HCT116 (cell line): ENCODE data around the gene SCFD1. TPM values are rescaled to one million over a fixed set of nuclear protein-coding genes. Genes with fewer than 3 reads are reported as not detected.

Source experiments
- ATAC-seq: fragments of 200-7000 bp; cut with Tn5 transposase; 2 replicates; pipeline ENCODE4 v1.9.1; 2020; ENCODE audit warnings: mild to moderate bottlenecking, moderate library complexity
- BruUV-seq: library from RNA; stranded (reverse); fragments of 400-500 nt; replicated peaks from 2 replicates; lab custom pipeline; 2021; lab: Mats Ljungman, UMichigan
- CTCF ChIA-PET: fragments of 300-600 bp; sonication (Branson Sonifier 250); formaldehyde crosslinking; loops from one replicate; lab custom pipeline; 2021; ENCODE audit warnings: antibody characterized with exemption; lab: Charles Lee
- POLR2A ChIA-PET: fragments of 300-600, 350-600 bp; sonication (Branson Sonifier 250); formaldehyde crosslinking; loops from one replicate; lab custom pipeline; 2021; ENCODE audit warnings: antibody characterized with exemption; lab: Charles Lee
- RAD21 ChIA-PET, 2 experiments: fragments of 300-600 bp; sonication (Branson Sonifier 250); formaldehyde crosslinking; loops; one replicate each; lab custom pipeline; 2023; ENCODE audit warnings: low total read pairs in 2 of 2; ENCODE audit not compliant: uncharacterized antibody in 2 of 2, unreplicated experiment in 2 of 2, low non-redundant PET in 1 of 2; lab: Charles Lee
- DNase-seq: peaks from one replicate; pipeline ENCODE4 v3.0.0-alpha.2; 2010; ENCODE audit warnings: low read depth, low spot score
- H2AFZ ChIP-seq: fragments of 200-600 bp; shearing (Covaris generic), sonication (generic); 2 replicates; pipeline ENCODE4 v1.6.1; 2017; ENCODE audit warnings: low read depth, mixed run types, mixed read lengths, antibody characterized with exemption, low read length; ENCODE audit not compliant: poor library complexity, severe bottlenecking
- H3K27ac ChIP-seq: 2 replicates; pipeline ENCODE4 v1.5.1; 2012; ENCODE audit warnings: low read depth, low read length
- H3K27me3 ChIP-seq: fragments of 200-600 bp; sonication (generic); 2 replicates; pipeline ENCODE4 v1.6.1; 2016; ENCODE audit warnings: mixed run types, low read length, mixed read lengths; ENCODE audit not compliant: insufficient read depth
- H3K36me3 ChIP-seq, 2 experiments: fragments of 200-500 bp in 1 of 2; fragments of 200-600 bp in 1 of 2; sonication (Bioruptor generic) in 1 of 2; sonication (generic) in 1 of 2; 2 replicates each; pipeline versions ENCODE4 v1.5.1 to v1.6.1; 2014 to 2016; ENCODE audit warnings: low read length in 2 of 2, inconsistent platforms in 1 of 2, mixed read lengths in 1 of 2, mixed run types in 1 of 2; ENCODE audit not compliant: insufficient read depth in 2 of 2, control insufficient read depth in 1 of 2
- H3K4me1 ChIP-seq, 2 experiments: fragments of 200-600 bp in 1 of 2; sonication (generic) in 1 of 2; 2 replicates each; pipeline versions ENCODE4 v1.5.1 to v1.6.1; 2012 to 2017; ENCODE audit warnings: low read length in 2 of 2, inconsistent platforms in 1 of 2, mild to moderate bottlenecking in 1 of 2, mixed read lengths in 1 of 2, mixed run types in 1 of 2, moderate library complexity in 1 of 2; ENCODE audit not compliant: insufficient read depth in 2 of 2, control insufficient read depth in 1 of 2
- H3K4me2 ChIP-seq: fragments of 200-600 bp; sonication (generic); 2 replicates; pipeline ENCODE4 v1.6.1; 2017; ENCODE audit warnings: mixed run types, low read length, mixed read lengths
- H3K4me3 ChIP-seq, 2 experiments: fragments of 200-600 bp in 1 of 2; sonication (generic) in 1 of 2; replicated peaks in 1 of 2; 2 replicates each; pipeline ENCODE4 v1.5.1; 2011 to 2016; ENCODE audit warnings: low read length in 2 of 2, control low read depth in 1 of 2, low read depth in 1 of 2, mild to moderate bottlenecking in 1 of 2, mixed read lengths in 1 of 2, mixed run types in 1 of 2
- H3K79me2 ChIP-seq: fragments of 200-600 bp; sonication (generic); 2 replicates; pipeline ENCODE4 v1.6.1; 2017; ENCODE audit warnings: mild to moderate bottlenecking, mixed run types, low read length, moderate library complexity, mixed read lengths; ENCODE audit not compliant: insufficient read depth
- H3K9ac ChIP-seq: fragments of 200-600 bp; sonication (generic); 2 replicates; pipeline ENCODE4 v1.6.1; 2016; ENCODE audit warnings: low read length, mixed read lengths
- H3K9me2 ChIP-seq: fragments of 200-600 bp; sonication (generic), shearing (Covaris generic); 2 replicates; pipeline ENCODE4 v1.6.1; 2017; ENCODE audit warnings: mixed run types, mild to moderate bottlenecking, moderate library complexity; ENCODE audit not compliant: insufficient read depth
- H3K9me3 ChIP-seq, 2 experiments: fragments of 200-500 bp in 1 of 2; fragments of 200-600 bp in 1 of 2; sonication (Bioruptor generic) in 1 of 2; sonication (generic) in 1 of 2; 2 replicates each; pipeline ENCODE4 v1.6.1; 2014 to 2017; ENCODE audit warnings: low read length in 2 of 2, mixed read lengths in 2 of 2, inconsistent platforms in 1 of 2, low read depth in 1 of 2, mild to moderate bottlenecking in 1 of 2, mixed run types in 1 of 2, moderate library complexity in 1 of 2; ENCODE audit not compliant: control insufficient read depth in 1 of 2, insufficient read depth in 1 of 2
- H4K20me1 ChIP-seq: fragments of 200-600 bp; sonication (generic), shearing (Covaris generic); 2 replicates; pipeline ENCODE4 v1.6.1; 2017; ENCODE audit warnings: mixed run types, mild to moderate bottlenecking, moderate library complexity; ENCODE audit not compliant: insufficient read depth
- CBX3 ChIP-seq: IDR thresholded peaks from 2 replicates; pipeline ENCODE4 v1.6.1; 2012; ENCODE audit warnings: low read depth
- CEBPB ChIP-seq: IDR thresholded peaks from 2 replicates; pipeline ENCODE4 v1.6.1; 2012; ENCODE audit warnings: low read depth
- CTCF ChIP-seq, 3 experiments: fragments of 200-600 bp in 1 of 3; sonication (generic) in 1 of 3; IDR thresholded peaks in 2 of 3; conservative IDR thresholded peaks in 1 of 3; 2 replicates each; pipeline ENCODE4 v1.5.1; 2012 to 2017; ENCODE audit warnings: low read depth in 2 of 3, low read length in 2 of 3, antibody characterized with exemption in 1 of 3, borderline replicate concordance in 1 of 3, control low read depth in 1 of 3, mild to moderate bottlenecking in 1 of 3, mixed read lengths in 1 of 3, mixed run types in 1 of 3, moderate library complexity in 1 of 3; ENCODE audit not compliant: insufficient read depth in 1 of 3
- EGR1 ChIP-seq: IDR thresholded peaks from 2 replicates; pipeline ENCODE4 v1.6.1; 2012; ENCODE audit warnings: low read depth
- ELF1 ChIP-seq: IDR thresholded peaks from 2 replicates; pipeline ENCODE4 v1.6.1; 2012; ENCODE audit warnings: low read depth, borderline replicate concordance
- EZH2 ChIP-seq: fragments of 200-600 bp; sonication (generic); IDR thresholded peaks from 2 replicates; pipeline ENCODE4 v1.6.1; 2017; ENCODE audit warnings: antibody characterized with exemption, mixed run types
- EZH2phosphoT487 ChIP-seq: fragments of 200-600 bp; IDR thresholded peaks from 2 replicates; pipeline ENCODE4 v1.6.1; 2018; ENCODE audit warnings: antibody characterized with exemption, borderline replicate concordance
- FOSL1 ChIP-seq: IDR thresholded peaks from 2 replicates; pipeline ENCODE4 v1.6.1; 2012; ENCODE audit warnings: low read depth
- MAX ChIP-seq: IDR thresholded peaks from 2 replicates; pipeline ENCODE4 v1.6.1; 2012
- POLR2A ChIP-seq: IDR thresholded peaks from 2 replicates; pipeline ENCODE4 v1.7.0; 2011; ENCODE audit warnings: borderline replicate concordance; ENCODE audit not compliant: insufficient read depth, insufficient read length; ENCODE audit errors: extremely low read depth
- POLR2AphosphoS5 ChIP-seq: IDR thresholded peaks from 2 replicates; pipeline ENCODE4 v1.6.1; 2011; ENCODE audit warnings: mild to moderate bottlenecking, low read depth, low read length, moderate library complexity
- REST ChIP-seq: IDR thresholded peaks from 2 replicates; pipeline ENCODE4 v1.6.1; 2012; ENCODE audit warnings: low read depth
- SIN3A ChIP-seq: IDR thresholded peaks from 2 replicates; pipeline ENCODE4 v1.6.1; 2012; ENCODE audit warnings: low read depth
- SP1 ChIP-seq: IDR thresholded peaks from 2 replicates; pipeline ENCODE4 v1.6.1; 2012; ENCODE audit warnings: low read depth
- SRF ChIP-seq: IDR thresholded peaks from 2 replicates; pipeline ENCODE4 v1.6.1; 2012; ENCODE audit warnings: low read depth
- TCF7L2 ChIP-seq: IDR thresholded peaks from 2 replicates; pipeline ENCODE4 v1.7.0; 2011; ENCODE audit warnings: borderline replicate concordance, inconsistent platforms; ENCODE audit not compliant: insufficient read depth, insufficient read length; ENCODE audit errors: extremely low read depth
- YY1 ChIP-seq: IDR thresholded peaks from 2 replicates; pipeline ENCODE4 v1.6.1; 2011; ENCODE audit warnings: low read length, low read depth, moderate library complexity, mild to moderate bottlenecking; ENCODE audit not compliant: insufficient replicate concordance; ENCODE audit errors: extremely low read depth
- ZBTB33 ChIP-seq: IDR thresholded peaks from 2 replicates; pipeline ENCODE4 v1.6.1; 2011; ENCODE audit warnings: mild to moderate bottlenecking, low read length, moderate library complexity; ENCODE audit not compliant: insufficient replicate concordance; ENCODE audit errors: extremely low read depth
- ZFX ChIP-seq: fragments of 450-650 bp; IDR thresholded peaks from 2 replicates; pipeline ENCODE4 v1.6.1; 2017
- ZNF274 ChIP-seq: fragments of 200-500 bp; sonication (Bioruptor generic); IDR thresholded peaks from 2 replicates; pipeline ENCODE4 v1.6.1; 2014; ENCODE audit warnings: mild to moderate bottlenecking, low read depth, low read length, inconsistent platforms
- intact Hi-C: fragments of 100-400 bp; cut with micrococcal nuclease; formaldehyde crosslinking; loops from 2 replicates; pipeline ENCODE4 v1.10.0; 2022
- total RNA-seq: library from RNA; stranded (reverse); gene quantifications from one replicate; pipeline ENCODE4 v1.2.1, GENCODE V29; 2021; ENCODE audit not compliant: unreplicated experiment

The SCFD1 gene
- total RNA-seq, 1 experiment from 2014 or later, result 71.1 TPM

GRCh38 chr14:30597504-30597903 lies 24.6 kb upstream of the SCFD1 start:
- intact Hi-C loops, result no loop called here

More at GRCh38 chr14:30597504-30597903, 24.6 kb upstream of the SCFD1 start:
- ATAC-seq (no peak), DNase-seq (no peak)
- Histone ChIP-seq H3K36me3 (peaks cover 23 to 44% of the 10 kb centered on the region in 2 experiments), H3K4me3 (no peak overlapping the region), H4K20me1 (no peaks in the 10 kb centered on the region), H3K27me3 (no peaks in the 10 kb centered on the region), H3K27ac (no peak overlapping the region), H3K4me1 (no peaks in the 10 kb centered on the region), H3K9me2 (no peaks in the 10 kb centered on the region), H2AFZ (no peak overlapping the region), H3K4me2 (no peak overlapping the region), H3K9ac (no peak overlapping the region), H3K79me2 (peaks cover 59% of the 10 kb centered on the region), H3K9me3 (no peaks in the 10 kb centered on the region)
- RAD21 ChIA-PET, result no interaction called here
- CTCF ChIA-PET, result no interaction called here
- TF ChIP-seq EGR1, result no peak
- TF ChIP-seq YY1, result no peak
- TF ChIP-seq MAX, result no peak
- TF ChIP-seq ELF1, result no peak
- TF ChIP-seq SP1, result no peak
- TF ChIP-seq CBX3, result no peak
- no peak for TF ChIP-seq ZFX
- TF ChIP-seq POLR2A, result no peak
- no peak for TF ChIP-seq TCF7L2
- no peak for TF ChIP-seq ZBTB33
- no peak for TF ChIP-seq CTCF (IDR thresholded peaks at IDR 0.05 in 2 of 3, conservative IDR thresholded peaks at IDR 0.05 in 1 of 3; ENCODE audit: borderline replicate concordance in 1 of 3, insufficient read depth in 1 of 3, low read depth in 2 of 3, low read length in 2 of 3)
- no peak for TF ChIP-seq CEBPB
- TF ChIP-seq EZH2, result no peak
- no peak for TF ChIP-seq POLR2AphosphoS5
- no peak for TF ChIP-seq ZNF274
- no peak for TF ChIP-seq EZH2phosphoT487
- TF ChIP-seq FOSL1, result no peak
- TF ChIP-seq SRF, result no peak
- TF ChIP-seq SIN3A, result no peak
- TF ChIP-seq REST, result no peak
- BruUV-seq, result no TSS peak
- POLR2A ChIA-PET, result no interaction called here
